Vagina (tissue), 2 donors: Measurements from ENCODE around the gene NRP1.

Experiments
- POLR2AphosphoS5 ChIP-seq, 2 donors: sonication (generic); formaldehyde crosslinking; IDR thresholded peaks; one replicate each; pipeline ENCODE4 v1.9.0; 2017; ENCODE audit warnings: antibody characterized with exemption in 2 of 2, mild to moderate bottlenecking in 2 of 2, low read depth in 1 of 2; ENCODE audit not compliant: insufficient read depth in 1 of 2
- TF ChIP-seq, protein P1 (sequence below), 3 experiments: fragments of 450-650 bp in 2 of 3; fragments of 200-600 bp in 1 of 3; sonication (generic) in 1 of 3; IDR thresholded peaks; one replicate each; pipeline ENCODE4 v1.5.1; 2017 to 2019; ENCODE audit warnings: antibody characterized with exemption in 3 of 3, mild to moderate bottlenecking in 2 of 3, moderate library complexity in 2 of 3

DNA sequence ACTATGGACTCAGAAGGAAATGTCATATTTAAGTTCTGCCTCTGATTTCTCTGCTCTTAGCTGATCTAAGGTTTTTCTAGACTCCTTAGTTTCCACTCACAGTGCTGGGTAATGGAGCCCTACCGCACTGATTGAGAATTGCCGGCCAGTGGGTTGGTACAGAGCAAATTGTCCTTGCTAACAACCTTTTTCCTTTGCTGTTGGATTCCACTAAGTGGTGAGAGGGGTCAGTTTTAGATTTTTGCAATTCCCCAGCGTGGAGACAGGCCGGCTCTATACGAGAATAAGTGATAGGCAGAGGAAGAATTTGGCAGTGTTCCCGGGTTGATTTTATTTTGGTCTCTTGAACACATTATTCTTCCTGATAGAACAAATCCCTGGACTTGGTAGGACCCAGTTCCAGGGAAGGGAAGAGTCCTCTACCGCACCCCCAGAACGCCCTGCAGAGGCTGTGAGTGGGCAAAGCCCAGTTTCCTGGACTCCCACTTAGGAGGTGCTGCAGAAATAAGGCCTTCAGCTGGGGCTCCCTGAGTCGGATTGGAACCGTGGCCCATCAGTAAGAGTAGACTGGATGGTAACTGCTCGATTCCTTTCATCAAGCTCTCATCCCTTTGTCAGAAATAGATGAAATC lies 3.0 kb upstream of the NRP1 start:
- no peak for TF ChIP-seq POLR2AphosphoS5 (IDR thresholded peaks at IDR 0.05; ENCODE audit: insufficient read depth in 1 of 2, low read depth in 1 of 2)
- TF ChIP-seq, protein P1, sequence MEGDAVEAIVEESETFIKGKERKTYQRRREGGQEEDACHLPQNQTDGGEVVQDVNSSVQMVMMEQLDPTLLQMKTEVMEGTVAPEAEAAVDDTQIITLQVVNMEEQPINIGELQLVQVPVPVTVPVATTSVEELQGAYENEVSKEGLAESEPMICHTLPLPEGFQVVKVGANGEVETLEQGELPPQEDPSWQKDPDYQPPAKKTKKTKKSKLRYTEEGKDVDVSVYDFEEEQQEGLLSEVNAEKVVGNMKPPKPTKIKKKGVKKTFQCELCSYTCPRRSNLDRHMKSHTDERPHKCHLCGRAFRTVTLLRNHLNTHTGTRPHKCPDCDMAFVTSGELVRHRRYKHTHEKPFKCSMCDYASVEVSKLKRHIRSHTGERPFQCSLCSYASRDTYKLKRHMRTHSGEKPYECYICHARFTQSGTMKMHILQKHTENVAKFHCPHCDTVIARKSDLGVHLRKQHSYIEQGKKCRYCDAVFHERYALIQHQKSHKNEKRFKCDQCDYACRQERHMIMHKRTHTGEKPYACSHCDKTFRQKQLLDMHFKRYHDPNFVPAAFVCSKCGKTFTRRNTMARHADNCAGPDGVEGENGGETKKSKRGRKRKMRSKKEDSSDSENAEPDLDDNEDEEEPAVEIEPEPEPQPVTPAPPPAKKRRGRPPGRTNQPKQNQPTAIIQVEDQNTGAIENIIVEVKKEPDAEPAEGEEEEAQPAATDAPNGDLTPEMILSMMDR (IDR thresholded peaks at IDR 0.05), result no peak
